GM12878 (cell line): ENCODE measurements around the gene CAV1. TPM values are rescaled to one million over a fixed set of nuclear protein-coding genes. Genes with fewer than 3 reads are reported as not detected.

ENCODE experiments used
- ATAC-seq: fragments of 200-7000 bp; cut with Tn5 transposase; 3 replicates; pipeline ENCODE4 v1.9.1; 2020; ENCODE audit warnings: mild to moderate bottlenecking, moderate library complexity
- BruUV-seq: library from RNA; stranded (reverse); fragments of 400-500 nt; replicated peaks from 2 replicates; lab custom pipeline; 2021; lab: Mats Ljungman, UMichigan
- CTCF ChIA-PET: fragments of 300-600 bp; sonication (Branson Sonifier 250); formaldehyde crosslinking; extraction: SDS; loops from one replicate; lab custom pipeline; 2021; ENCODE audit warnings: inconsistent platforms; lab: Yijun Ruan, JAX
- POLR2A ChIA-PET: fragments of 350-600 bp; formaldehyde crosslinking; extraction: SDS; loops from one replicate; lab custom pipeline; 2021; ENCODE audit warnings: inconsistent platforms; lab: Charles Lee
- RAD21 ChIA-PET: fragments of 300-600 bp; sonication (Branson Sonifier 250); formaldehyde crosslinking; loops from one replicate; lab custom pipeline; 2023; ENCODE audit warnings: antibody characterized with exemption; ENCODE audit not compliant: unreplicated experiment; lab: Charles Lee
- SMC1A ChIA-PET: fragments of 300-600 bp; sonication (Branson Sonifier 250); formaldehyde crosslinking; loops from one replicate; lab custom pipeline; 2023; ENCODE audit not compliant: unreplicated experiment, uncharacterized antibody; lab: Charles Lee
- DNase-seq: peaks from one replicate; pipeline ENCODE4 v3.0.0-alpha.2; 2011; ENCODE audit warnings: low read depth, low spot score
- FAIRE-seq: peaks from 3 replicates; lab custom pipeline; 2011; peaks lifted over from hg19 to GRCh38; lab: Jason Lieb, UNC
- H2AFZ ChIP-seq: 2 replicates; pipeline ENCODE4 v1.6.0; 2011; ENCODE audit warnings: low read depth, low read length, control low read depth; ENCODE audit not compliant: control insufficient read depth
- H3K27ac ChIP-seq: 2 replicates; pipeline ENCODE4 v1.5.1; 2011; ENCODE audit warnings: control low read depth; ENCODE audit not compliant: control insufficient read depth, insufficient read depth
- H3K27me3 ChIP-seq, 2 experiments: replicated peaks in 1 of 2; 2 replicates each; pipeline versions ENCODE4 v1.6.0 to v1.6.1; 2011; ENCODE audit warnings: low read length in 1 of 2; ENCODE audit not compliant: control insufficient read depth in 2 of 2, insufficient read depth in 2 of 2
- H3K36me3 ChIP-seq, 2 experiments: 2 replicates each; pipeline ENCODE4 v1.5.1; 2011; ENCODE audit warnings: low read length in 1 of 2; ENCODE audit not compliant: control insufficient read depth in 2 of 2, insufficient read depth in 2 of 2
- H3K4me1 ChIP-seq: 2 replicates; pipeline ENCODE4 v1.6.1; 2011; ENCODE audit warnings: mild to moderate bottlenecking, low read length, moderate library complexity, mixed read lengths; ENCODE audit not compliant: control insufficient read depth, insufficient read depth
- H3K4me2 ChIP-seq: 2 replicates; pipeline ENCODE4 v1.6.0; 2011; ENCODE audit warnings: control low read depth; ENCODE audit not compliant: control insufficient read depth, insufficient read depth
- H3K4me3 ChIP-seq: fragments of 200-600 bp; sonication (generic); 2 replicates; pipeline ENCODE4 v1.5.1; 2016
- H3K79me2 ChIP-seq: 2 replicates; pipeline ENCODE4 v1.6.0; 2011; ENCODE audit warnings: low read length; ENCODE audit not compliant: control insufficient read depth, insufficient read depth
- H3K9ac ChIP-seq: 2 replicates; pipeline ENCODE4 v1.8.0; 2011; ENCODE audit warnings: low read length, control low read depth, mixed read lengths; ENCODE audit not compliant: control insufficient read depth, insufficient read depth
- H3K9me3 ChIP-seq: replicated peaks from 3 replicates; pipeline ENCODE4 v1.5.1; 2011; ENCODE audit warnings: mild to moderate bottlenecking, low read length; ENCODE audit not compliant: control insufficient read depth, insufficient read depth
- H4K20me1 ChIP-seq: 2 replicates; pipeline ENCODE4 v1.6.0; 2011; ENCODE audit not compliant: control insufficient read depth, insufficient read depth
- BCLAF1 ChIP-seq: fragments of 450-650 bp; IDR thresholded peaks from 2 replicates; pipeline ENCODE4 v1.6.1; 2017; ENCODE audit warnings: antibody characterized with exemption, mild to moderate bottlenecking, moderate library complexity
- DPF2 ChIP-seq: fragments of 450-650 bp; IDR thresholded peaks from 2 replicates; pipeline ENCODE4 v1.6.1; 2017; ENCODE audit warnings: mild to moderate bottlenecking
- FOS ChIP-seq: IDR thresholded peaks from 3 replicates; pipeline ENCODE4 v1.6.1; 2011; ENCODE audit warnings: borderline replicate concordance; ENCODE audit not compliant: insufficient read length; ENCODE audit errors: extremely low read depth
- FOXK2 ChIP-seq: fragments of 450-650 bp; IDR thresholded peaks from 2 replicates; pipeline ENCODE4 v1.6.1; 2017; ENCODE audit warnings: mild to moderate bottlenecking, moderate library complexity
- NR2C1 ChIP-seq: fragments of 450-650 bp; IDR thresholded peaks from 2 replicates; pipeline ENCODE4 v1.6.1; 2017; ENCODE audit warnings: antibody characterized with exemption, mild to moderate bottlenecking, moderate library complexity
- NR2C2 ChIP-seq: IDR thresholded peaks from 2 replicates; pipeline ENCODE4 v1.6.1; 2011; ENCODE audit warnings: borderline replicate concordance, low read depth; ENCODE audit not compliant: control insufficient read depth, insufficient read length
- POU2F2 ChIP-seq: IDR thresholded peaks from 3 replicates; pipeline ENCODE4 v1.6.1; 2011; ENCODE audit warnings: low read depth, mild to moderate bottlenecking, low read length, borderline replicate concordance
- RAD51 ChIP-seq: fragments of 450-650 bp; IDR thresholded peaks from 2 replicates; pipeline ENCODE4 v1.6.1; 2016; ENCODE audit warnings: moderate library complexity, mild to moderate bottlenecking, inconsistent platforms
- RBBP5 ChIP-seq: fragments of 200-600 bp; sonication (generic); conservative IDR thresholded peaks from 2 replicates; pipeline ENCODE4 v1.6.1; 2016
- RCOR1 ChIP-seq: conservative IDR thresholded peaks from 2 replicates; pipeline ENCODE4 v1.6.1; 2012; ENCODE audit warnings: low read depth, low read length, improper control_type of control experiment
- RELB ChIP-seq: fragments of 450-650 bp; IDR thresholded peaks from 2 replicates; pipeline ENCODE4 v1.6.1; 2017; ENCODE audit warnings: low read depth, mild to moderate bottlenecking, moderate library complexity
- SREBF2 ChIP-seq: IDR thresholded peaks from 2 replicates; pipeline ENCODE4 v1.6.1; 2012; ENCODE audit warnings: mild to moderate bottlenecking, low read length
- STAT1 ChIP-seq: fragments of 450-650 bp; conservative IDR thresholded peaks from 2 replicates; pipeline ENCODE4 v1.6.1; 2014; ENCODE audit warnings: antibody characterized with exemption, mild to moderate bottlenecking
- SUPT20H ChIP-seq: IDR thresholded peaks from 2 replicates; pipeline ENCODE4 v1.6.1; 2011; ENCODE audit warnings: low read depth, mild to moderate bottlenecking, low read length, moderate library complexity, borderline replicate concordance; ENCODE audit not compliant: control insufficient read depth
- ZNF622 ChIP-seq: fragments of 450-650 bp; IDR thresholded peaks from 2 replicates; pipeline ENCODE4 v1.6.1; 2017; ENCODE audit warnings: mild to moderate bottlenecking, inconsistent platforms
- ZSCAN29 ChIP-seq: fragments of 450-650 bp; IDR thresholded peaks from 2 replicates; pipeline ENCODE4 v1.6.1; 2017; ENCODE audit warnings: mild to moderate bottlenecking, moderate library complexity
- WGBS: methylation state at CpG from one replicate; pipeline ENCODE4 v1.1.6; 2016; ENCODE audit warnings: low lambda C conversion rate; ENCODE audit not compliant: insufficient replicate concordance, insufficient coverage; ENCODE audit errors: missing lambda C conversion rate; 5-methylcytosine and 5-hydroxymethylcytosine counted together
- in situ Hi-C: fragments of 300-500 bp; cut with MboI; formaldehyde crosslinking; loops from 9 replicates; pipeline ENCODE4 v1.14.3; 2018; ENCODE audit warnings: mixed read lengths
- intact Hi-C: fragments of 100-400 bp; cut with micrococcal nuclease; formaldehyde crosslinking; loops from one replicate; pipeline ENCODE4 v1.14.2; 2022; ENCODE audit not compliant: unreplicated experiment
- polyA plus RNA-seq, 11 experiments: library from polyadenylated mRNA; depleted of rRNA in 4 of 11; unstranded in 6 of 11; stranded (reverse) in 5 of 11; fragments of >200 nt; fragmentation: Nextera tagmentation in 4 of 11; fragmentation: Illumina TruSeq in 1 of 11; extraction: Ambion mirVana in 4 of 11; extraction: Trizol in 1 of 11; gene quantifications; 1 replicate in 1 of 11; 2 replicates in 10 of 11; pipeline versions ENCODE4 v1.2.1 to v1.2.3, GENCODE V29; 2011 to 2016; ENCODE audit warnings: inconsistent platforms in 2 of 11, missing spikeins in 2 of 11, low read depth in 1 of 11
- total RNA-seq, 4 experiments: library from RNA; depleted of rRNA in 3 of 4; stranded (reverse); fragments of >200 nt in 3 of 4; fragmentation: Illumina TruSeq in 1 of 4; extraction: Trizol in 1 of 4; gene quantifications; 2 replicates each; pipeline versions ENCODE4 v1.2.1 to v1.2.3, GENCODE V29; 2013 to 2021
- TF ChIP-seq, protein P1 (sequence below): fragments of 450-650 bp; IDR thresholded peaks from 2 replicates; pipeline ENCODE4 v1.6.1; 2017; ENCODE audit warnings: mild to moderate bottlenecking, moderate library complexity

CAV1 gene
- total and polyA plus RNA-seq, 10 of the 15 experiments (the other 5 are each of a cell fraction or from before 2014, with no cell fraction given), result 0.45 to 26.5 (median 2.0) TPM

DNA sequence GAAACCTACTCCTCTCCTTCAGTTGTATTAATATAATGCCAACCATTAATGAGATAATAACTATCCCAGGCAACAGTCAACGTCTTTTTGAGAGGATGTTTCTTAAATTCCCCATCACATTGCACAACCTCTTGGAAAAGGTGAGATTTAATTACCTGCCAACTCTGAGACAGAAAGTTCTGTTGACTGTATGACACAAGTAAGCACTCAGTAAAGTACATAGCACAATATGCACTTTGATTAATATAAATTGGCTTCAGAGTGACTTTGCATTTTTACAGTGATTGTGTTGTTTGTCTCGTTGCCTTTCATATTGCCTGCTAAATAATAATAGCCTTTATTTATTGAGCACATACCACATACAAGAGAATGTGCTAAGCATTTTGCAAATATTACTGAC, 46.7 kb downstream of the CAV1 start:
- Histone ChIP-seq H4K20me1 (no peaks in the 10 kb centered on the region), H3K9ac (no peak overlapping the region), H3K36me3 (no peaks in the 10 kb centered on the region), H3K79me2 (no peaks in the 10 kb centered on the region), H3K4me1 (peaks cover 10% of the 10 kb centered on the region), H2AFZ (no peak overlapping the region), H3K4me2 (no peak overlapping the region), H3K9me3 (no peaks in the 10 kb centered on the region), H3K4me3 (no peak overlapping the region), H3K27me3 (no peaks in the 10 kb centered on the region), H3K27ac (no peak overlapping the region)
- TF ChIP-seq DPF2 (no peak), ZSCAN29 (no peak), NR2C2 (no peak), RELB (no peak), RBBP5 (no peak), ZNF622 (no peak), BCLAF1 (no peak), FOXK2 (no peak), SREBF2 (no peak), SUPT20H (no peak), POU2F2 (no peak), RAD51 (no peak), FOS (no peak), NR2C1 (no peak), STAT1 (no peak), RCOR1 (no peak)
- TF ChIP-seq, protein P1, sequence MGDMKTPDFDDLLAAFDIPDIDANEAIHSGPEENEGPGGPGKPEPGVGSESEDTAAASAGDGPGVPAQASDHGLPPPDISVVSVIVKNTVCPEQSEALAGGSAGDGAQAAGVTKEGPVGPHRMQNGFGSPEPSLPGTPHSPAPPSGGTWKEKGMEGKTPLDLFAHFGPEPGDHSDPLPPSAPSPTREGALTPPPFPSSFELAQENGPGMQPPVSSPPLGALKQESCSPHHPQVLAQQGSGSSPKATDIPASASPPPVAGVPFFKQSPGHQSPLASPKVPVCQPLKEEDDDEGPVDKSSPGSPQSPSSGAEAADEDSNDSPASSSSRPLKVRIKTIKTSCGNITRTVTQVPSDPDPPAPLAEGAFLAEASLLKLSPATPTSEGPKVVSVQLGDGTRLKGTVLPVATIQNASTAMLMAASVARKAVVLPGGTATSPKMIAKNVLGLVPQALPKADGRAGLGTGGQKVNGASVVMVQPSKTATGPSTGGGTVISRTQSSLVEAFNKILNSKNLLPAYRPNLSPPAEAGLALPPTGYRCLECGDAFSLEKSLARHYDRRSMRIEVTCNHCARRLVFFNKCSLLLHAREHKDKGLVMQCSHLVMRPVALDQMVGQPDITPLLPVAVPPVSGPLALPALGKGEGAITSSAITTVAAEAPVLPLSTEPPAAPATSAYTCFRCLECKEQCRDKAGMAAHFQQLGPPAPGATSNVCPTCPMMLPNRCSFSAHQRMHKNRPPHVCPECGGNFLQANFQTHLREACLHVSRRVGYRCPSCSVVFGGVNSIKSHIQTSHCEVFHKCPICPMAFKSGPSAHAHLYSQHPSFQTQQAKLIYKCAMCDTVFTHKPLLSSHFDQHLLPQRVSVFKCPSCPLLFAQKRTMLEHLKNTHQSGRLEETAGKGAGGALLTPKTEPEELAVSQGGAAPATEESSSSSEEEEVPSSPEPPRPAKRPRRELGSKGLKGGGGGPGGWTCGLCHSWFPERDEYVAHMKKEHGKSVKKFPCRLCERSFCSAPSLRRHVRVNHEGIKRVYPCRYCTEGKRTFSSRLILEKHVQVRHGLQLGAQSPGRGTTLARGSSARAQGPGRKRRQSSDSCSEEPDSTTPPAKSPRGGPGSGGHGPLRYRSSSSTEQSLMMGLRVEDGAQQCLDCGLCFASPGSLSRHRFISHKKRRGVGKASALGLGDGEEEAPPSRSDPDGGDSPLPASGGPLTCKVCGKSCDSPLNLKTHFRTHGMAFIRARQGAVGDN, result no peak
- BruUV-seq, result no TSS peak
- no peak for DNase-seq
- WGBS, result 2% methylated on average over 2 of the region's 2 CpGs
- no peak for FAIRE-seq
- no peak for ATAC-seq
- ChIA-PET POLR2A (no interaction called here), RAD21 (interaction anchor here (2.4 kb wide), 1 partner anchor 17 kb away, joined by 7 read pairs; no protein-coding TSS in a partner anchor), SMC1A (interaction anchor here (0.7 to 1.7 kb wide), 3 partner anchors 10 to 243 kb away, joined by 3 to 4 read pairs (median 3); no protein-coding TSS in a partner anchor), CTCF (no interaction called here)
- in situ Hi-C loops (no loop called here), intact Hi-C loops (no loop called here)
